GM12874 (cell line): ENCODE data around the gene ENTPD2.

Experiments used
- TF ChIP-seq, protein P1 (sequence below): IDR thresholded peaks from 2 replicates; pipeline ENCODE4 v1.5.1; 2011; ENCODE audit warnings: low read depth, mild to moderate bottlenecking, control low read depth, low read length, moderate library complexity; ENCODE audit not compliant: insufficient read depth

The ENTPD2 gene

DNA sequence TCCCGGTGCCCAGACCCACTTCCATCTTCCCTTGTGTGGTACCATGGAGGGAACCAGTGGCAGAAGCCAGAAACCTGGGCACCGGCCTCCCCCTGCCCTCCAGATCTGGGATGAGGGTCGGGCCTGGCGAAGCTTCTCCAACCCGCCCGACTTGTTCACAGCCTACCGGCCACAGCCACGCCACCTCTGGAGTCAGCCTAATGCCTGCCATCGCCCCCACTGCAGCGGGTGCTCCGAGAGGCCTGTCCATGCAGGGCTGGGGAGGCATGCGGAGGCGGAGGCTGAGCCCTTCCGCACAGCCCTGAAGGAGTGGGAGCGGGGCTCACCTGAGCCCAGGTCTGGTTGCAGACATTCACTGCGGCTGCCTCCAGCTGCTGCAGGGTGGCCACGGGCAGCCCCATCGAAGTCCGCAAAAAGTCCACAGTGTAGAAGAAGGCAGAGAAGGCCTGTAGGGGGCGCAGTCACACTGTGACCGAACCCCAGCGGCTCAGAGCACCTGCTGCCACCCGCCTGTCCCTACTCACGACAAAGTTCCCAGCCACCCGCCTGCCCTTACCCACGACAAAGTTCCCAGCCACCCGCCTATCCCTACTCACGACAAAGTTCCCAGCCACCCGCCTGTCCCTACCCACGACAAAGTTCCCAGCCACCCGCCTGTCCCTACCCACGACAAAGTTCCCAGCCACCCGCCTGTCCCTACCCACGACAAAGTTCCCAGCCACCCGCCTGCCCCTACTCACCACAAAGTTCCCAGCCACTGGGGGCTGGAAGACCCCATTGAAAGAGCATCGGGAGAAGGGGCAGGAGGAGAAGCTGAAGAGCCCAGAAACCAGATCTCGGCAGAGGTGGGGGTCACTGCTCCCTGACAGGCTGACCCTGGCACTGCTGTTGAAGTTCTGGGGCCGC lies 4.1 kb downstream of the ENTPD2 start:
- TF ChIP-seq, protein P1, sequence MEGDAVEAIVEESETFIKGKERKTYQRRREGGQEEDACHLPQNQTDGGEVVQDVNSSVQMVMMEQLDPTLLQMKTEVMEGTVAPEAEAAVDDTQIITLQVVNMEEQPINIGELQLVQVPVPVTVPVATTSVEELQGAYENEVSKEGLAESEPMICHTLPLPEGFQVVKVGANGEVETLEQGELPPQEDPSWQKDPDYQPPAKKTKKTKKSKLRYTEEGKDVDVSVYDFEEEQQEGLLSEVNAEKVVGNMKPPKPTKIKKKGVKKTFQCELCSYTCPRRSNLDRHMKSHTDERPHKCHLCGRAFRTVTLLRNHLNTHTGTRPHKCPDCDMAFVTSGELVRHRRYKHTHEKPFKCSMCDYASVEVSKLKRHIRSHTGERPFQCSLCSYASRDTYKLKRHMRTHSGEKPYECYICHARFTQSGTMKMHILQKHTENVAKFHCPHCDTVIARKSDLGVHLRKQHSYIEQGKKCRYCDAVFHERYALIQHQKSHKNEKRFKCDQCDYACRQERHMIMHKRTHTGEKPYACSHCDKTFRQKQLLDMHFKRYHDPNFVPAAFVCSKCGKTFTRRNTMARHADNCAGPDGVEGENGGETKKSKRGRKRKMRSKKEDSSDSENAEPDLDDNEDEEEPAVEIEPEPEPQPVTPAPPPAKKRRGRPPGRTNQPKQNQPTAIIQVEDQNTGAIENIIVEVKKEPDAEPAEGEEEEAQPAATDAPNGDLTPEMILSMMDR: peak; percentile 70

DNA sequence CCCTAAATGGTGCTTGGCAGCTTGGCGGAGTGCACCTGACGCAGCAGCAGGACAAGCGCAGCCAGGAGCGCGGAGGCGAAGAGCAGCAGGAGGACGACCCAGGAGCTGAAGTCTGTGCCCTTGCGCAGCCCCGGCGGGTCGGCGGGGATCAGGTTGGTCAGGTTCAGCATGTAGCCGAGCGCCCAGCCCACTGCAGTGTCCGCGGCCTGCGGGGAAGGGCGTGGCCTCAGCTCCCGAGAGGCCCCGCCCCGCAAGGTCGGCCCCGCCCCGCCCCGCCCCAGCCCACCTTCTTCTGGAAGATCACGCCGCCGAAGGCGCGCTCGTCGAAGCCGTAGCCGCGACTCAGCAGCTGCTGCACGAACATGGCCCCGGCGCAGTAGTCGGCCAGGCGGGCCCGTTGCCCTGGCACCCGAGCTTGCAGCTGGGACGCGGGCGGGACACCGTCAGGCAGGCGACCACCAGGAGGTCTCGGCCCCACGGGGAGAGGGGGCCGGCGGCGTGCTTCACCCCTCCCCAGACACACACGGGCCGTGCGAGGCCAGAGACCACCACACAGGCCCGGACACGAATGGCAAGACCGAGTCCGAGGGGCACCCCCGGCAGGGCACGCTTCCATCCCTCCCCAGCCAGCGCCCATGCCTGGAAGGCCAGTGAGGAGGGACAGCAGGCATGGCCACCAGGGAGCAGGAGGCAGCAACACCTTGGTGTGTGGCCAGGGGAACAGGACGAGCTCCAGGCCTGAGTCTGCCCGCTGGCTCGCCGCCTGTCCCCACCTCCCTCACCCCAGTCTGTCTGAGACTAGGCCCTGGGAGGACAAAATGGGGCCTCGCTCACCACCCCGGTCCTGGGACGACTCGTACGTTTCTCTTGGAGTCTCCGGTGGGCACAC lies 5.0 kb downstream of the ENTPD2 start:
- TF ChIP-seq, protein P1: no peak

DNA sequence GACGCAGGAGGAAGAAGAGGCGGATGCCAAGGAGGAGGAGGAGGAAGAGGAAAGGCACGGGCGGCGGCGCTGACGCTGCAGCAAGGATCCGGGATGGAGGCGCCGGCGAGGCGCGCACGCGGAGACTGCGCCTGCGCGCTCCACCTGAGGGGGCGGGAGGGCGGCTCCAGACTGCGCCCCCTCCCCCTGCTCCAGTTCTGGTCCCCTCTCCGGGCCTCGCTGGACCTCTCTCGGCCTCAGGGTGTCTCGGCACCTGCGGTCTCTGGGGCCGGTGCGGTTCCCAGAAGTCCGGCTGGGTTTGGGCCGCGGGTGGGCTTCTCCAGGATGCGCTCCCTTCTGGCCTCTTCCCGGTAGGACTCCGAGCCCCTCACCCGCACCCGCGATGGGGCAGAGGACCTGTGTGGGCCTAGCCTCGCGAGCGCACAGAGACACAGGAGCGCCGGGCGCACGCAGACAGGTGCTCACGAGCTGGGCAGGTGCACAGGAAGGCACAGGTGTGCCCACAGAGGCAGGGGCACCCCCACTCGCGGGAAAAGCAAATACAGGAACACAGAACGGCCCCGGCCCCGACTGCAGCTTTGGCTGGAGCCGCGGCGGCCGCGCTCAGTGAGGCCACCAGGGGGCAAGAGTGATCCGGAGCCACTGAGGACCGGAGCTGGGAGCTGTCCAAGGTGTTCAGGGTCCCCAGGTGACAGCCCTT lies 7.6 kb downstream of the ENTPD2 start, which contains the start of gene NPDC1:
TSS of gene NPDC1 (minus strand) at position 90 of the 700 bp plus-strand sequence. CDS start 188 bp downstream, outside the sequence.
- TF ChIP-seq, protein P1: peak; percentile 93

DNA sequence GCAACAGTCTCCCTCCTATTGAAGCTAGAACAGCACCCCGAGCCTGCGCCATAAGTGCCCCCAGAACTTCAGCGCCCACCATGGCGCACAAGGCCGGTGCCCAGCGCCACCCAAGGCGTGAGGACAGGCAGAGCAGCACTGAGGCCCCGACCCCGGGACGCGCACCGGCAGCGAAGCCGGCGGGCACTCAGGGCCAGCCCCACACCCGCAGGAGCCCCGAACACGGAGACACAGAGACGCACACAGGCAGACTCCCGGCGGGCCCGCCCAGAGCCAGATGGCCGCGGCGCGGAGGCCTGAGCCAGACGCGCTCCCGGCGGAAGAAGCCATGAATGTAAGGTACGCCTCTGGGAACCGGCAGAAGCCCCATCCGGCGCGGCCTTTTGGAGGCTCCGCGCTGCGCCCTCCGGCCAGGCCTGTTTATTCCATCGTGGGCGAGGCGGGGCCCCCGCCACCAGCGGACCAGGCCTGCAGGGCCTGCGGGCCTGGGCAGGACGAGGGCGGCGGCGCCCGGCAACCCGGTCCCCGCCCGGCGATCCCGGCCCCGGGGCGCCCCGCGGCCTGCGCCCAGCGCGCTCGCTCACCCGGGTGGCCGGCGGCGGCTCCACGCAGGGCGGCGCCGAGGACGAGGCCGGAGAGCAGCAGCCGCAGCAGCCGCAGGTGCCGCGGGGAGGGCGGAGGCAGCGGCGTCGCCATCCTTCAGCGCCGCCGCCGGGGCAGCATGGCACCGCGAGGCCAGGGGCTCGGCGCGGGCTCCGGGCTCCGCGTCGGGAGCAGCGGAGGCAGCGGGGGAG lies 8.4 kb downstream of the ENTPD2 start:
- TF ChIP-seq, protein P1: no peak

DNA sequence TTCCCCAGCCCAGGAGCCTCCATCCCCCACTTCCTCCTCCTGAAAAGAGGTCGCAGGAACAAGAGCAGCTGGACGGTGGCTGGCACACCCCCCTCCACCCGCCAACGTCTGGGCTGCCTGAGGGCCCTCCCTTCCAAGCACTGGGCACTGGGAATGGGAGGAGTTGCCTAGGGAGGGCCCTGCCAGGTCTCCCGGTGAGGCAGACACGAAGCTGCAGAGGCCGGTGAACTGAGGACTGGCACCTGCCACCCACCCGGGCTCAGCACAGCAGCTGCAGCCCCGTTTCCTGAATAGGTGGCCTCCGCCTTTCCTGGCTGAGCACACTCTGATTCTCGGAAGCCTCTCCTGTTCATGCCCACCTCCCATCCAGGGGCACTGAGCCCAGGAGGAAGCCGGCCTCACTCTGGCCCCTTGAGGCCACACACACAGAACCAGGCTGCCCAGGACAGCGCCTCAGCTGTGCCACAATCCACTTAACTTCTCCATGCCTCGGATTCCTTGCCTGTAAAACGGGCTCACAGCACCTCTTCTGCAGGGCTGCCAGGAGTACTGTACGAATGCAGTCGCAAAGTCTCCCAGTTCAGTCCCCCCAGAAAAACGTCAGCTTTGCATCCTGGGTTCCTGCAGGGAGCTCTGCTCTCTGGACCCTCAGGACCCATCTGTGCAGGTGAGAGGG lies 9.2 kb downstream of the ENTPD2 start:
- TF ChIP-seq, protein P1: no peak

DNA sequence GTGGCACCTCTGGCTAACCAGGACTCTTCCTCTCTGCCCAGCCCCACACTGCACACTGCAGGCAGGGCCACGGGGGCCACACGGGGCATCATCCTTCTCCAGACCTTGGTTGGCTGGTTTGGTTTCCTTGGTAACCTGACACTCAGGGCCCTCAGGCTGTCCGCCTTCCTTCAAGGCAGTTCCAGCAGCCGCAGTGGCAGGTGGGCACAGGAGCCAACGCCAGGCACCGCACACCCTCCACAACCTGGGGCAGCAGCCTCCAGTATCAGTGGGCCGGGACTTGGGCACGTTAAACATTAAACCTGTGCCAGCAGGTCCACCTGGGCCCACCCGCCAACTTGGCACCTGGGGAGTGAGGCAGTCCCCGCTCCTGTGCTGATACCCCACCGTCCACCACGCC lies 9.8 kb downstream of the ENTPD2 start:
- TF ChIP-seq, protein P1: no peak
